Liver (tissue), 9 donors: ENCODE measurements around the gene MEGF6. TPM values are rescaled to one million over a fixed set of nuclear protein-coding genes. Genes with fewer than 3 reads are reported as not detected.

Experiments used
- DNase-seq: peaks from one replicate; pipeline ENCODE4 v3.0.0-alpha.2; 2017; ENCODE audit warnings: low spot score
- H3K27ac ChIP-seq, 2 donors: one replicate each; pipeline ENCODE4 v1.7.0; 2013; ENCODE audit warnings: inconsistent platforms in 2 of 2, low read length in 2 of 2, control low read depth in 1 of 2, low read depth in 1 of 2, mild to moderate bottlenecking in 1 of 2
- H3K27me3 ChIP-seq, 4 donors: one replicate each; pipeline versions ENCODE4 v1.6.1 to v1.7.0; 2013; ENCODE audit warnings: low read length in 3 of 4, inconsistent platforms in 1 of 4, mild to moderate bottlenecking in 1 of 4, moderate library complexity in 1 of 4; ENCODE audit not compliant: control insufficient read depth in 4 of 4, insufficient read depth in 4 of 4
- H3K36me3 ChIP-seq, 4 donors: one replicate each; pipeline versions ENCODE4 v1.6.1 to v1.7.0; 2013; ENCODE audit warnings: low read length in 3 of 4, mild to moderate bottlenecking in 3 of 4, low read depth in 1 of 4, moderate library complexity in 1 of 4; ENCODE audit not compliant: control insufficient read depth in 4 of 4, insufficient read depth in 3 of 4
- H3K4me1 ChIP-seq, 4 donors: one replicate each; pipeline versions ENCODE4 v1.6.1 to v1.7.0; 2013; ENCODE audit warnings: low read length in 3 of 4, mild to moderate bottlenecking in 3 of 4, moderate library complexity in 1 of 4; ENCODE audit not compliant: control insufficient read depth in 4 of 4, insufficient read depth in 4 of 4
- H3K4me3 ChIP-seq, 3 donors: one replicate each; pipeline versions ENCODE4 v1.6.1 to v1.7.0; 2013; ENCODE audit warnings: low read length in 3 of 3, control low read depth in 1 of 3, low read depth in 1 of 3, mild to moderate bottlenecking in 1 of 3
- H3K9ac ChIP-seq, 2 donors: one replicate each; pipeline ENCODE4 v1.7.0; 2013; ENCODE audit warnings: low read length in 2 of 2, mild to moderate bottlenecking in 2 of 2, moderate library complexity in 2 of 2, control low read depth in 1 of 2, low read depth in 1 of 2
- H3K9me3 ChIP-seq, 4 donors: one replicate each; pipeline versions ENCODE4 v1.6.1 to v1.7.0; 2013; ENCODE audit warnings: low read length in 3 of 4; ENCODE audit not compliant: control insufficient read depth in 4 of 4
- ATF3 ChIP-seq: IDR thresholded peaks from 2 replicates; pipeline ENCODE4 v1.6.1; 2016; ENCODE audit warnings: antibody characterized with exemption
- CTCF ChIP-seq: fragments of 150-350 bp; IDR thresholded peaks from 2 replicates; pipeline ENCODE4 v1.5.1; 2017; ENCODE audit warnings: improper control_type of control experiment, low read depth, low read length; ENCODE audit not compliant: missing input control
- EGR1 ChIP-seq, 2 donors: IDR thresholded peaks; 2 replicates each; pipeline ENCODE4 v1.6.1; 2016 to 2018; ENCODE audit warnings: antibody characterized with exemption in 2 of 2, low read depth in 2 of 2
- FOXA1 ChIP-seq: IDR thresholded peaks from 2 replicates; pipeline ENCODE4 v1.6.1; 2016; ENCODE audit warnings: antibody characterized with exemption
- FOXA2 ChIP-seq: IDR thresholded peaks from 2 replicates; pipeline ENCODE4 v1.6.1; 2016; ENCODE audit warnings: antibody characterized with exemption
- GABPA ChIP-seq, 2 donors: IDR thresholded peaks in 1 of 2; conservative IDR thresholded peaks in 1 of 2; 2 replicates each; pipeline ENCODE4 v1.6.1; 2016; ENCODE audit warnings: antibody characterized with exemption in 2 of 2, mild to moderate bottlenecking in 1 of 2, moderate library complexity in 1 of 2
- HNF4A ChIP-seq, 2 donors: conservative IDR thresholded peaks; 2 replicates each; pipeline ENCODE4 v1.6.1; 2016; ENCODE audit warnings: antibody characterized with exemption in 2 of 2, mild to moderate bottlenecking in 2 of 2
- HNF4G ChIP-seq: IDR thresholded peaks from 2 replicates; pipeline ENCODE4 v1.6.1; 2016; ENCODE audit warnings: antibody characterized with exemption
- JUND ChIP-seq, 2 donors: IDR thresholded peaks; 2 replicates each; pipeline ENCODE4 v1.6.1; 2016; ENCODE audit warnings: antibody characterized with exemption in 2 of 2
- MAX ChIP-seq: IDR thresholded peaks from 2 replicates; pipeline ENCODE4 v1.6.1; 2016; ENCODE audit warnings: antibody characterized with exemption
- NR2F2 ChIP-seq: IDR thresholded peaks from 2 replicates; pipeline ENCODE4 v1.6.1; 2016; ENCODE audit warnings: antibody characterized with exemption
- RAD21 ChIP-seq, 2 donors: IDR thresholded peaks; 2 replicates each; pipeline ENCODE4 v1.6.1; 2016; ENCODE audit warnings: antibody characterized with exemption in 2 of 2, mild to moderate bottlenecking in 2 of 2
- REST ChIP-seq: IDR thresholded peaks from 2 replicates; pipeline ENCODE4 v1.6.1; 2016; ENCODE audit warnings: antibody characterized with exemption, mild to moderate bottlenecking
- RXRA ChIP-seq, 2 donors: IDR thresholded peaks; 2 replicates each; pipeline ENCODE4 v1.6.1; 2017 to 2018; ENCODE audit warnings: antibody characterized with exemption in 2 of 2, mild to moderate bottlenecking in 1 of 2
- SP1 ChIP-seq: IDR thresholded peaks from 2 replicates; pipeline ENCODE4 v1.6.1; 2018; ENCODE audit warnings: antibody characterized with exemption, mild to moderate bottlenecking
- TAF1 ChIP-seq: conservative IDR thresholded peaks from 2 replicates; pipeline ENCODE4 v1.6.1; 2016; ENCODE audit warnings: antibody characterized with exemption, mild to moderate bottlenecking
- YY1 ChIP-seq: IDR thresholded peaks from 2 replicates; pipeline ENCODE4 v1.6.1; 2016; ENCODE audit warnings: antibody characterized with exemption, mild to moderate bottlenecking
- ZBTB33 ChIP-seq: IDR thresholded peaks from 2 replicates; pipeline ENCODE4 v1.6.1; 2016; ENCODE audit warnings: antibody characterized with exemption
- WGBS: extraction: QIAGEN DNeasy Blood & Tissue Kit; methylation state at CpG from one replicate; pipeline ENCODE4 v1.1.7; 2013; 5-methylcytosine and 5-hydroxymethylcytosine counted together
- polyA plus RNA-seq, 2 donors: library from polyadenylated mRNA; stranded (reverse) in 1 of 2; unstranded in 1 of 2; fragments of 200-250 nt in 1 of 2; fragments of >200 nt in 1 of 2; fragmentation: Nextera tagmentation in 1 of 2; extraction: Ambion mirVana in 1 of 2; gene quantifications; one replicate each; pipeline versions ENCODE4 v1.2.1 to v1.2.3, GENCODE V29; 2013 to 2015
- total RNA-seq, 2 donors: library from RNA; depleted of rRNA; stranded (reverse); fragments of >200 nt; gene quantifications; one replicate each; pipeline ENCODE4 v1.2.3, GENCODE V29; 2014
- donor health status: healthy.
- donor health status: healthy.
- donor health status: healthy.
- donor health status: healthy.
- donor health status: healthy.

The MEGF6 gene
- total and polyA plus RNA-seq, 4 donors = 1.3 to 11.0 (median 4.0) TPM

- Histone ChIP-seq H3K36me3 (peaks cover 0 to 1% (median 0%) of the 10 kb centered on the region in 4 donors), H3K4me3 (no peak overlapping the region), H3K9me3 (no peaks in the 10 kb centered on the region), H3K4me1 (peaks cover 0 to 7% (median 0%) of the 10 kb centered on the region in 4 donors), H3K27me3 (no peaks in the 10 kb centered on the region), H3K9ac (no peak overlapping the region), H3K27ac (no peak overlapping the region)
- DNase-seq = no peak
- 82% methylated on average over 16 of the region's 16 CpGs for WGBS
- TF ChIP-seq NR2F2 (no peak), TAF1 (no peak), REST (no peak), EGR1 (IDR thresholded peaks at IDR 0.05; ENCODE audit: low read depth in 2 of 2) (no peak), YY1 (no peak), MAX (no peak), ZBTB33 (no peak), CTCF (no peak), RAD21 (IDR thresholded peaks at IDR 0.05) (no peak), RXRA (IDR thresholded peaks at IDR 0.05) (no peak), HNF4G (no peak), HNF4A (conservative IDR thresholded peaks at IDR 0.05) (no peak), JUND (IDR thresholded peaks at IDR 0.05) (no peak), ATF3 (no peak), FOXA1 (no peak), FOXA2 (no peak), SP1 (no peak), GABPA (IDR thresholded peaks at IDR 0.05 in 1 of 2, conservative IDR thresholded peaks at IDR 0.05 in 1 of 2) (no peak)
Observed at GRCh38 chr1:3599286-3599811, 12.0 kb downstream of the MEGF6 start.
